ENCODE results near the gene LRMDA. TPM values are rescaled to one million over a fixed set of nuclear protein-coding genes. Genes with fewer than 3 reads are reported as not detected.

Gene LRMDA
- polyA plus RNA-seq, 2 of the 4 experiments (the other 2 are of a cell fraction), result 4.6 to 5.2 TPM

- POLR2A ChIA-PET, result interaction anchor here (0.9 kb wide), 1 partner anchor 250 kb away, joined by 3 read pairs; the partner anchor contains the start of gene ZNF503
Observed at GRCh38 chr10:75651417-75651816, 220.0 kb downstream of the LRMDA start.

GRCh38 chr10:75652146-75652740, 220.8 kb downstream of the LRMDA start:
- Histone ChIP-seq H3K9me3 (no peaks in the 10 kb centered on the region), H3K4me2 (no peak overlapping the region), H3K27ac (no peak overlapping the region), H3K4me1 (peaks cover 12% of the 10 kb centered on the region; the same call in 2 of the 3 replicates), H3K4me3 (no peak overlapping the region)
- TF ChIP-seq SMC3 (IDR thresholded peaks at IDR 0.05), result no peak
- DNase-seq (ENCODE audit: low read depth in 1 of 2, low spot score in 1 of 2) (no peak), ATAC-seq (no peak), FAIRE-seq (no peak)
- WGBS (ENCODE audit: missing lambda C conversion rate), result 78% methylated on average over 5 of the region's 5 CpGs
- ChIA-PET POLR2A (interaction anchor here (0.9 kb wide), 1 partner anchor 250 kb away, joined by 3 read pairs; the partner anchor contains the start of gene ZNF503), CTCF (interaction anchor here (0.6 to 1.9 kb wide), 5 partner anchors 19 to 253 kb away, joined by 3 to 4 read pairs (median 3); partner anchors contain the start of gene ZNF503)

More at GRCh38 chr10:75651417-75651816, 220.0 kb downstream of the LRMDA start:
- Histone ChIP-seq H3K27ac (no peak overlapping the region), H3K4me3 (no peak overlapping the region), H3K4me2 (no peak overlapping the region), H3K4me1 (peaks cover 12% of the 10 kb centered on the region; the same call in 2 of the 3 replicates), H3K9me3 (no peaks in the 10 kb centered on the region)
- TF ChIP-seq SMC3 (IDR thresholded peaks at IDR 0.05) (peak; percentile 27; the same call in 2 of the 3 replicates), RAD21 (conservative IDR thresholded peaks at IDR 0.05 in 1 of 2, IDR thresholded peaks at IDR 0.05 in 1 of 2) (peak; percentile 38 to 46; a peak in 3 of 5 replicates), EHF (CRISPR knock-in tag; IDR thresholded peaks at IDR 0.05) (no peak)
- TF ChIP-seq, protein P1, sequence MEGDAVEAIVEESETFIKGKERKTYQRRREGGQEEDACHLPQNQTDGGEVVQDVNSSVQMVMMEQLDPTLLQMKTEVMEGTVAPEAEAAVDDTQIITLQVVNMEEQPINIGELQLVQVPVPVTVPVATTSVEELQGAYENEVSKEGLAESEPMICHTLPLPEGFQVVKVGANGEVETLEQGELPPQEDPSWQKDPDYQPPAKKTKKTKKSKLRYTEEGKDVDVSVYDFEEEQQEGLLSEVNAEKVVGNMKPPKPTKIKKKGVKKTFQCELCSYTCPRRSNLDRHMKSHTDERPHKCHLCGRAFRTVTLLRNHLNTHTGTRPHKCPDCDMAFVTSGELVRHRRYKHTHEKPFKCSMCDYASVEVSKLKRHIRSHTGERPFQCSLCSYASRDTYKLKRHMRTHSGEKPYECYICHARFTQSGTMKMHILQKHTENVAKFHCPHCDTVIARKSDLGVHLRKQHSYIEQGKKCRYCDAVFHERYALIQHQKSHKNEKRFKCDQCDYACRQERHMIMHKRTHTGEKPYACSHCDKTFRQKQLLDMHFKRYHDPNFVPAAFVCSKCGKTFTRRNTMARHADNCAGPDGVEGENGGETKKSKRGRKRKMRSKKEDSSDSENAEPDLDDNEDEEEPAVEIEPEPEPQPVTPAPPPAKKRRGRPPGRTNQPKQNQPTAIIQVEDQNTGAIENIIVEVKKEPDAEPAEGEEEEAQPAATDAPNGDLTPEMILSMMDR (IDR thresholded peaks at IDR 0.05), result 0 out of 3 replicates have a peak, but pooled peaks have one; percentile 19
- 59% methylated on average over 2 of the region's 2 CpGs for WGBS (ENCODE audit: missing lambda C conversion rate)
- DNase-seq (ENCODE audit: low read depth in 1 of 2, low spot score in 1 of 2) (peak in 1 of 2 experiments; percentile 33), ATAC-seq (peak in 1 of 2 experiments; percentile 66; a peak in 3 of 6 replicates), FAIRE-seq (no peak)
- CTCF ChIA-PET, result interaction anchor here (0.7 to 1.9 kb wide), 7 partner anchors 15 to 252 kb away, joined by 3 to 4 read pairs (median 4); partner anchors contain the start of gene ZNF503

DNA sequence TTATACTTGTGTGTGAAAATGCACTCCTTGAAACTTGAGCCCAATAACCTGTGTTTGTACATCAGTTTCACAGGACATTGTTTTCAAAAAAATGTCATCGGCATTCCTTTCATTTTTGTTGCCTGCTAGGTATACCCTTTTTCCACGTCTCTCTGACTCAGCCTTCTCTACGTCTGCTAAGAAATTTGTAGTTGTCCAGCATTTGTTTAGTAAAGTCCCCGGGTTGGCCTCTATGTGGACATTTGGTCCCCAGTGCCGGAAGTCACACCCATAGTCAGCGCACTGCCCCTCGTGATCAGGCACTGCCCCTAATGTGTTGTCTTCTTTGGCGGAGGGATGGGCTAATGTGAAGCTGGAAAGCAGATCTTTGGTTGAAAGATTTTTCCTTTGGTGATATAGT, 222.3 kb downstream of the LRMDA start:
- CTCF ChIA-PET, result no interaction called here
- no peak for ATAC-seq
- no peak for FAIRE-seq

GRCh38 chr10:75654171-75654771, 222.8 kb downstream of the LRMDA start:
- H3K4me1 ChIP-seq, result peaks cover 12% of the 10 kb centered on the region; the same call in 2 of the 3 replicates
- no peak overlapping the region for H3K4me3 ChIP-seq
- peak; percentile 65 for FAIRE-seq
- H3K4me2 ChIP-seq, result no peak overlapping the region
- no peak for ATAC-seq
- ChIA-PET POLR2A (no interaction called here), CTCF (no interaction called here)
- H3K9me3 ChIP-seq, result no peaks in the 10 kb centered on the region
- no peak for DNase-seq (ENCODE audit: low read depth in 1 of 2, low spot score in 1 of 2)
- TF ChIP-seq KDM5A (IDR thresholded peaks at IDR 0.05) (no peak), FOXS1 (CRISPR knock-in tag; IDR thresholded peaks at IDR 0.05) (no peak), CBX8 (IDR thresholded peaks at IDR 0.05) (no peak), CEBPB (IDR thresholded peaks at IDR 0.05) (no peak), ZC3H11A (IDR thresholded peaks at IDR 0.05) (no peak), JUNB (IDR thresholded peaks at IDR 0.05) (no peak)
- TF ChIP-seq, protein P2, sequence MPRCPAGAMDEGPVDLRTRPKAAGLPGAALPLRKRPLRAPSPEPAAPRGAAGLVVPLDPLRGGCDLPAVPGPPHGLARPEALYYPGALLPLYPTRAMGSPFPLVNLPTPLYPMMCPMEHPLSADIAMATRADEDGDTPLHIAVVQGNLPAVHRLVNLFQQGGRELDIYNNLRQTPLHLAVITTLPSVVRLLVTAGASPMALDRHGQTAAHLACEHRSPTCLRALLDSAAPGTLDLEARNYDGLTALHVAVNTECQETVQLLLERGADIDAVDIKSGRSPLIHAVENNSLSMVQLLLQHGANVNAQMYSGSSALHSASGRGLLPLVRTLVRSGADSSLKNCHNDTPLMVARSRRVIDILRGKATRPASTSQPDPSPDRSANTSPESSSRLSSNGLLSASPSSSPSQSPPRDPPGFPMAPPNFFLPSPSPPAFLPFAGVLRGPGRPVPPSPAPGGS (IDR thresholded peaks at IDR 0.05), result no peak
- H3K27ac ChIP-seq, result no peak overlapping the region
- WGBS (ENCODE audit: missing lambda C conversion rate), result 90% methylated on average over 1 of the region's 1 CpG

More for the DNA sequence above, 222.3 kb downstream of the LRMDA start:
- Histone ChIP-seq H3K4me3 (no peak overlapping the region), H3K27ac (no peak overlapping the region), H3K4me2 (no peak overlapping the region), H3K4me1 (peaks cover 12% of the 10 kb centered on the region; the same call in 2 of the 3 replicates), H3K9me3 (no peaks in the 10 kb centered on the region)
- POLR2A ChIA-PET, result no interaction called here
- no peak for DNase-seq (ENCODE audit: low read depth in 1 of 2, low spot score in 1 of 2)
- WGBS (ENCODE audit: missing lambda C conversion rate), result 58% methylated on average over 8 of the region's 8 CpGs
- TF ChIP-seq SREBF2 (IDR thresholded peaks at IDR 0.05) (no peak), ZNF302 (CRISPR knock-in tag; IDR thresholded peaks at IDR 0.05) (no peak), JUN (IDR thresholded peaks at IDR 0.05) (no peak), RCOR1 (IDR thresholded peaks at IDR 0.05; ENCODE audit: low read depth, low read length) (no peak), KDM5A (IDR thresholded peaks at IDR 0.05) (no peak)

All from A549 (cell line).